NCI-H146 (cell line): ENCODE data around the gene AOC1.

ENCODE experiments used
- DNase-seq: peaks from one replicate; lab custom pipeline; 2025; lab: John Stamatoyannopoulos, UW

The AOC1 gene

GRCh38 chr7:150858236-150859197, 6.2 kb downstream of the AOC1 start:
- DNase-seq: peak; percentile 88

- no peak for DNase-seq
Observed at GRCh38 chr7:150860291-150860977, 8.1 kb downstream of the AOC1 start.

- no peak for DNase-seq
Observed at GRCh38 chr7:150860978-150861295, 8.6 kb downstream of the AOC1 start.

- DNase-seq: no peak
Observed at GRCh38 chr7:150862356-150862755, 10.0 kb downstream of the AOC1 start.

- no peak for DNase-seq
Observed at GRCh38 chr7:150863946-150864345, 11.6 kb downstream of the AOC1 start.

- no peak for DNase-seq
Observed at GRCh38 chr7:150866932-150867564, 14.7 kb downstream of the AOC1 start.

GRCh38 chr7:150867605-150868004, 15.3 kb downstream of the AOC1 start:
- no peak for DNase-seq

- DNase-seq: no peak
Observed at GRCh38 chr7:150869467-150869866, 17.1 kb downstream of the AOC1 start.

- DNase-seq: no peak
Observed at GRCh38 chr7:150871601-150872000, 19.3 kb downstream of the AOC1 start.

- no peak for DNase-seq
Observed at GRCh38 chr7:150874401-150875198, 22.3 kb downstream of the AOC1 start.

GRCh38 chr7:150875791-150876190, 23.5 kb downstream of the AOC1 start:
- DNase-seq: peak; percentile 15

- peak; percentile 93 for DNase-seq
Observed at GRCh38 chr7:150876817-150877526, 24.7 kb downstream of the AOC1 start.

GRCh38 chr7:150877536-150877935, 25.2 kb downstream of the AOC1 start:
- peak; percentile 62 for DNase-seq

GRCh38 chr7:150879345-150879744, 27.0 kb downstream of the AOC1 start:
- DNase-seq: no peak

GRCh38 chr7:150881189-150881588, 28.9 kb downstream of the AOC1 start:
- no peak for DNase-seq

- no peak for DNase-seq
Observed at GRCh38 chr7:150890853-150891584, 38.7 kb downstream of the AOC1 start.

GRCh38 chr7:150891740-150892139, 39.4 kb downstream of the AOC1 start:
- DNase-seq: no peak

- DNase-seq: no peak
Observed at GRCh38 chr7:150895809-150896208, 43.5 kb downstream of the AOC1 start.

- DNase-seq: no peak
Observed at GRCh38 chr7:150896562-150897209, 44.4 kb downstream of the AOC1 start.
